GM18873 (cell line): ENCODE data around the gene POLR2B.

Experiments used
- ATAC-seq: cut with Tn5 transposase; IDR thresholded peaks from one replicate; pipeline ENCODE4 v1.9.1; 2021; ENCODE audit warnings: mild to moderate bottlenecking, moderate library complexity, moderate number of reproducible peaks; ENCODE audit not compliant: unreplicated experiment, low FRiP score

POLR2B gene

DNA sequence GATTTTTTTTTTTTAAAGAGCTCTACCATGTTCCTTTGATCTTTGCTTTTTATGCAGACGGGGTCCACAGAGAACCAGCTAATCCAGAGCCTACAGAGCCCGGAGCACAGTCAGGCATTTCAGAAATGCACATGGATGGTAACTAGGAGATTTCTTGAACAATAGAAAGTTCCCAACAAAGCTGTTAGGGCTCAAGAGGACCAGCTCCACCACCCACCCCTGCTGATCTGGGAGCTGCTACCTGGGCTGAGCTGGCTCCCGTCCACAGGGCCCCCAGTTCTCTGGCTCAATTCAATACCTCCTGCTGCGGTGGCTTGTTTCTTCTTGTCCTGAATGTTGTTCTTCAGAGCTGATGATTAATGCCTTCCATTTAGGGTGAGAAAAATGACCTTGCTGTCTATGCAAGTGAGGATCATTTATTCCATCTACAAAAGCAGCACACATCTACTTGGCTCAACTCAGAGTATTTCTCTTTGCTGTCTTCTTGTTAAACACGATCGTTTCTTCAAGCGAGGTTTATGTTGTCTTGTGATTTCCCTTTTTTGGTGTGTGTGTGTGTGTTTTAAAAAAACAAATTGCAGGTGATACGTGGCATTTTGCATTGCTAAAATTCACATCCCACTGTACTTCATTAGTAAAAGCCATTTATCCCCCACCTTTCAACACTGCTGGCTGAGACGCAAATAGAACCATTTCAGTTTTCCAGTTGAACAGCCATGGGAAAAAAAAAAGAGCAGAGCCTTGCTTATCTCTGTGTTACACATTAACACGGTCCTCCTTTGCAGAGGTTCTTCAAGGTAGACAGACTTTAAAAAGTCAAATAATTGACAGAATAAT is 100.2 kb downstream of the POLR2B start:
- ATAC-seq, result no peak
